ENCODE data around the gene SDR39U1. TPM values are rescaled to one million over a fixed set of nuclear protein-coding genes. Genes with fewer than 3 reads are reported as not detected.
A peak's percentile ranks its signal among the peaks of the same experiment; 100 is the strongest.

SDR39U1 gene
- total RNA-seq, 1 donor from 2014 or later: 68.2 TPM

GRCh38 chr14:24411443-24412389 lies 30.9 kb downstream of the SDR39U1 start:
- H3K4me3 Mint-ChIP-seq (ENCODE audit: low read depth): no peak overlapping the region
- peak overlapping the region; percentile 38 for H3K27ac Mint-ChIP-seq
- no peaks in the 10 kb centered on the region for H3K27me3 Mint-ChIP-seq
- no peak for DNase-seq (ENCODE audit: low spot score, unreplicated experiment)
- peak; percentile 68 for TF ChIP-seq CTCF (IDR thresholded peaks at IDR 0.05; ENCODE audit: unreplicated experiment)
- H3K9me3 Mint-ChIP-seq (ENCODE audit: low read depth): no peaks in the 10 kb centered on the region
- peaks cover 15% of the 10 kb centered on the region for H3K36me3 Mint-ChIP-seq (ENCODE audit: insufficient read depth)
- H3K4me1 Mint-ChIP-seq (ENCODE audit: low read depth): no peaks in the 10 kb centered on the region

GRCh38 chr14:24409956-24410355 lies 32.6 kb downstream of the SDR39U1 start:
- H3K4me1 Mint-ChIP-seq (ENCODE audit: low read depth): no peaks in the 10 kb centered on the region
- no peak overlapping the region for H3K4me3 Mint-ChIP-seq (ENCODE audit: low read depth)
- DNase-seq (ENCODE audit: low spot score, unreplicated experiment): no peak
- no peak overlapping the region for H3K27ac Mint-ChIP-seq
- peaks cover 12% of the 10 kb centered on the region for H3K36me3 Mint-ChIP-seq (ENCODE audit: insufficient read depth)
- H3K27me3 Mint-ChIP-seq: no peaks in the 10 kb centered on the region
- no peaks in the 10 kb centered on the region for H3K9me3 Mint-ChIP-seq (ENCODE audit: low read depth)
- TF ChIP-seq CTCF (IDR thresholded peaks at IDR 0.05; ENCODE audit: unreplicated experiment): no peak

GRCh38 chr14:24409192-24409591 lies 33.4 kb downstream of the SDR39U1 start:
- Mint-ChIP-seq H3K4me1 (ENCODE audit: low read depth) (no peaks in the 10 kb centered on the region), H3K9me3 (ENCODE audit: low read depth) (no peaks in the 10 kb centered on the region)
- no peak for DNase-seq (ENCODE audit: low spot score, unreplicated experiment)

GRCh38 chr14:24408764-24409163 lies 33.8 kb downstream of the SDR39U1 start:
- no peak for DNase-seq (ENCODE audit: low spot score, unreplicated experiment)
- H3K9me3 Mint-ChIP-seq (ENCODE audit: low read depth): no peaks in the 10 kb centered on the region
- H3K4me3 Mint-ChIP-seq (ENCODE audit: low read depth): no peak overlapping the region
- H3K36me3 Mint-ChIP-seq (ENCODE audit: insufficient read depth): peaks cover 10% of the 10 kb centered on the region
- H3K27ac Mint-ChIP-seq: no peak overlapping the region
- no peak for TF ChIP-seq CTCF (IDR thresholded peaks at IDR 0.05; ENCODE audit: unreplicated experiment)
- H3K4me1 Mint-ChIP-seq (ENCODE audit: low read depth): no peaks in the 10 kb centered on the region
- H3K27me3 Mint-ChIP-seq: no peaks in the 10 kb centered on the region

More at GRCh38 chr14:24409192-24409591, 33.4 kb downstream of the SDR39U1 start:
- H3K27me3 Mint-ChIP-seq: no peaks in the 10 kb centered on the region
- no peak for TF ChIP-seq CTCF (IDR thresholded peaks at IDR 0.05; ENCODE audit: unreplicated experiment)
- H3K4me3 Mint-ChIP-seq (ENCODE audit: low read depth): no peak overlapping the region
- peaks cover 10% of the 10 kb centered on the region for H3K36me3 Mint-ChIP-seq (ENCODE audit: insufficient read depth)
- H3K27ac Mint-ChIP-seq: no peak overlapping the region

- Mint-ChIP-seq H3K36me3 (ENCODE audit: insufficient read depth) (peaks cover 6% of the 10 kb centered on the region), H3K4me3 (ENCODE audit: low read depth) (no peak overlapping the region), H3K4me1 (ENCODE audit: low read depth) (peaks cover 5% of the 10 kb centered on the region), H3K9me3 (ENCODE audit: low read depth) (no peaks in the 10 kb centered on the region), H3K27me3 (no peaks in the 10 kb centered on the region), H3K27ac (no peak overlapping the region)
- DNase-seq (ENCODE audit: low spot score, unreplicated experiment): no peak
- no peak for TF ChIP-seq CTCF (IDR thresholded peaks at IDR 0.05; ENCODE audit: unreplicated experiment)
These were observed 34.8 kb downstream of the SDR39U1 start for GRCh38 chr14:24407608-24408325.

Data from progenitor cell of endocrine pancreas (in vitro differentiated cells).